K562 (cell line): Measurements from ENCODE around the gene CUL1. TPM values are rescaled to one million over a fixed set of nuclear protein-coding genes. Genes with fewer than 3 reads are reported as not detected.

Experiments
- CREB3 ChIP-seq: fragments of 450-650 bp; conservative IDR thresholded peaks from 2 replicates; pipeline ENCODE4 v1.6.1; 2016; ENCODE audit warnings: missing genetic modification characterization, low read depth, mild to moderate bottlenecking, missing compliant biosample characterization, moderate library complexity
- E2F6 ChIP-seq, 2 experiments: IDR thresholded peaks; 2 replicates each; pipeline ENCODE4 v1.6.1; 2011; ENCODE audit warnings: borderline replicate concordance in 1 of 2, control low read depth in 1 of 2, low read depth in 1 of 2, low read length in 1 of 2, mild to moderate bottlenecking in 1 of 2, mixed read lengths in 1 of 2, moderate library complexity in 1 of 2; ENCODE audit not compliant: insufficient read depth in 1 of 2, insufficient read length in 1 of 2, poor library complexity in 1 of 2, severe bottlenecking in 1 of 2; ENCODE audit errors: extremely low read depth in 1 of 2
- FOXA3 ChIP-seq, 2 experiments: fragments of 450-650 bp in 1 of 2; sonication (generic) in 1 of 2; formaldehyde crosslinking; IDR thresholded peaks in 1 of 2; conservative IDR thresholded peaks in 1 of 2; 2 replicates each; pipeline versions ENCODE4 v1.4.0 to v1.8.0; 2020 to 2022; ENCODE audit warnings: mild to moderate bottlenecking in 2 of 2, missing genetic modification reagents in 1 of 2
- GABPB1 ChIP-seq: sonication (generic); formaldehyde crosslinking; IDR thresholded peaks from 2 replicates; pipeline ENCODE4 v1.8.0; 2022; ENCODE audit warnings: mild to moderate bottlenecking, missing genetic modification reagents
- KDM4B ChIP-seq, 2 experiments: fragments of 450-650 bp in 1 of 2; sonication (generic) in 1 of 2; IDR thresholded peaks; 2 replicates each; pipeline ENCODE4 v1.6.1; 2016 to 2017; ENCODE audit warnings: borderline replicate concordance in 2 of 2, antibody characterized with exemption in 1 of 2, low read depth in 1 of 2, mild to moderate bottlenecking in 1 of 2
- MAFF ChIP-seq: IDR thresholded peaks from 2 replicates; pipeline ENCODE4 v1.6.1; 2012; ENCODE audit warnings: low read length, improper control_type of control experiment
- MAFK ChIP-seq: IDR thresholded peaks from 2 replicates; pipeline ENCODE4 v1.6.1; 2011; ENCODE audit warnings: low read length, improper control_type of control experiment
- ZNF592 ChIP-seq: fragments of 450-650 bp; IDR thresholded peaks from 2 replicates; pipeline ENCODE4 v1.6.1; 2017; ENCODE audit warnings: antibody characterized with exemption, mild to moderate bottlenecking
- ZNF77 ChIP-seq: fragments of 250-450 bp; sonication (Bioruptor Pico); IDR thresholded peaks from 2 replicates; pipeline ENCODE4 v1.5.0; 2020
- ZSCAN29 ChIP-seq: fragments of 450-650 bp; IDR thresholded peaks from 2 replicates; pipeline ENCODE4 v1.6.1; 2017
- polyA plus RNA-seq, 8 experiments: library from polyadenylated mRNA; depleted of rRNA in 4 of 8; stranded (reverse) in 5 of 8; unstranded in 3 of 8; fragments of >200 nt; fragmentation: Nextera tagmentation in 2 of 8; fragmentation: Illumina TruSeq in 1 of 8; extraction: Ambion mirVana in 2 of 8; extraction: Trizol in 1 of 8; gene quantifications; 2 replicates each; pipeline versions ENCODE4 v1.2.1 to v1.2.3, GENCODE V29; 2011 to 2014; ENCODE audit warnings: inconsistent platforms in 1 of 8, missing spikeins in 1 of 8
- total RNA-seq, 7 experiments: library from RNA; depleted of rRNA in 6 of 7; stranded (reverse); fragments of >200 nt in 6 of 7; fragmentation: Illumina TruSeq in 2 of 7; extraction: Trizol in 2 of 7; gene quantifications; 2 replicates each; pipeline versions ENCODE4 v1.2.1 to v1.2.3, GENCODE V29; 2011 to 2021; ENCODE audit warnings: low replicate concordance in 1 of 7

CUL1 gene
- total and polyA plus RNA-seq, 9 of the 15 experiments (the other 6 are each of a cell fraction or from before 2014, with no cell fraction given): 31.5 to 107 (median 96.5) TPM

GRCh38 chr7:148790131-148790726 is 91.5 kb downstream of the CUL1 start (continued):
- no peak for TF ChIP-seq ZNF592
- TF ChIP-seq MAFF: peak; percentile 81
- TF ChIP-seq MAFK: peak; percentile 61; the same call in 1 of the 2 replicates
- TF ChIP-seq ZSCAN29: no peak
- TF ChIP-seq ZNF77 (CRISPR knock-in tag): no peak
- no peak for TF ChIP-seq CREB3
- TF ChIP-seq GABPB1 (CRISPR knock-in tag): no peak
- TF ChIP-seq E2F6 (IDR thresholded peaks at IDR 0.05; ENCODE audit: borderline replicate concordance in 1 of 2, extremely low read depth in 1 of 2, insufficient read depth in 1 of 2, insufficient read length in 1 of 2, low read depth in 1 of 2, low read length in 1 of 2, poor library complexity in 1 of 2, severe bottlenecking in 1 of 2): no peak
- no peak for TF ChIP-seq FOXA3 (CRISPR knock-in tag; conservative IDR thresholded peaks at IDR 0.05 in 1 of 2, IDR thresholded peaks at IDR 0.05 in 1 of 2)
- no peak for TF ChIP-seq KDM4B (IDR thresholded peaks at IDR 0.05; ENCODE audit: borderline replicate concordance in 2 of 2, low read depth in 1 of 2)
